Epithelial cell of proximal tubule (primary cell): ENCODE data around the gene KLHDC7B. TPM values are rescaled to one million over a fixed set of nuclear protein-coding genes. Genes with fewer than 3 reads are reported as not detected.

Source experiments
- DNase-seq: peaks from one replicate; pipeline ENCODE4 v3.0.0-alpha.2; 2011; ENCODE audit warnings: low read depth
- H3K4me3 ChIP-seq: 2 replicates; pipeline ENCODE4 v1.5.1; 2011; ENCODE audit warnings: low read depth, mild to moderate bottlenecking, low read length
- total RNA-seq: library from RNA; depleted of rRNA; stranded (reverse); fragments of >200 nt; gene quantifications from 2 replicates; pipeline ENCODE4 v1.2.3, GENCODE V29; 2015
- TF ChIP-seq, protein P1 (sequence below): conservative IDR thresholded peaks from 2 replicates; pipeline ENCODE4 v1.5.1; 2012; ENCODE audit warnings: low read depth, mild to moderate bottlenecking, low read length

Gene KLHDC7B
- total RNA-seq, 1 donor from 2014 or later = not detected

DNA sequence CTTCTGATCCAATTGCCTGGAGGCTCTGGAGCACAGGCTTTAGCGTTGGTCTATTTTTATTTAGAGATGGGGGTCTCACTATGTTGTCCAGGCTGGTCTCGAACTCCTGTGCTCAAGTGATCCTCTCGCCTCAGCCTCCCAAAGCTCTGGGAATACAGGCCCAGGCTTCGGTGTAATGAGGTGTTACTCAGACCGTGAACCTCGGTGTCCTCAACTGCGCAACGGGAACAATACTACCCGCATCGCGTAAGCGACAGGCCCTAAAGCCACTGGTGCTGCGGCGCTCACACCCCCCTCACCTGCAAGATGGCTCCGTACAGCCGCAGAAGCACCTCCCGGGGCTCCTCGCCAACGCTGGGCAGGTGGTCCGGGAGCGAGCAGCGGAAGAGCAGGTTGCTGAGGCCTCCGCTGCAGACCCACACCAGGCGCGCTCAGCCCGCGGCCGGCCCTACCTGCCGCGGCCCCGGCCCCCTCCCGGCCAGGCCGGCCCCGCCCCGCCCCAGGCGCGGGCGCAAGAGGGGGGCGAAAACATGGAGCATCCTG, 36.3 kb downstream of the KLHDC7B start:
- DNase-seq = no peak
- TF ChIP-seq, protein P1, sequence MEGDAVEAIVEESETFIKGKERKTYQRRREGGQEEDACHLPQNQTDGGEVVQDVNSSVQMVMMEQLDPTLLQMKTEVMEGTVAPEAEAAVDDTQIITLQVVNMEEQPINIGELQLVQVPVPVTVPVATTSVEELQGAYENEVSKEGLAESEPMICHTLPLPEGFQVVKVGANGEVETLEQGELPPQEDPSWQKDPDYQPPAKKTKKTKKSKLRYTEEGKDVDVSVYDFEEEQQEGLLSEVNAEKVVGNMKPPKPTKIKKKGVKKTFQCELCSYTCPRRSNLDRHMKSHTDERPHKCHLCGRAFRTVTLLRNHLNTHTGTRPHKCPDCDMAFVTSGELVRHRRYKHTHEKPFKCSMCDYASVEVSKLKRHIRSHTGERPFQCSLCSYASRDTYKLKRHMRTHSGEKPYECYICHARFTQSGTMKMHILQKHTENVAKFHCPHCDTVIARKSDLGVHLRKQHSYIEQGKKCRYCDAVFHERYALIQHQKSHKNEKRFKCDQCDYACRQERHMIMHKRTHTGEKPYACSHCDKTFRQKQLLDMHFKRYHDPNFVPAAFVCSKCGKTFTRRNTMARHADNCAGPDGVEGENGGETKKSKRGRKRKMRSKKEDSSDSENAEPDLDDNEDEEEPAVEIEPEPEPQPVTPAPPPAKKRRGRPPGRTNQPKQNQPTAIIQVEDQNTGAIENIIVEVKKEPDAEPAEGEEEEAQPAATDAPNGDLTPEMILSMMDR = no peak
- peak overlapping the region; percentile 86 for H3K4me3 ChIP-seq

DNA sequence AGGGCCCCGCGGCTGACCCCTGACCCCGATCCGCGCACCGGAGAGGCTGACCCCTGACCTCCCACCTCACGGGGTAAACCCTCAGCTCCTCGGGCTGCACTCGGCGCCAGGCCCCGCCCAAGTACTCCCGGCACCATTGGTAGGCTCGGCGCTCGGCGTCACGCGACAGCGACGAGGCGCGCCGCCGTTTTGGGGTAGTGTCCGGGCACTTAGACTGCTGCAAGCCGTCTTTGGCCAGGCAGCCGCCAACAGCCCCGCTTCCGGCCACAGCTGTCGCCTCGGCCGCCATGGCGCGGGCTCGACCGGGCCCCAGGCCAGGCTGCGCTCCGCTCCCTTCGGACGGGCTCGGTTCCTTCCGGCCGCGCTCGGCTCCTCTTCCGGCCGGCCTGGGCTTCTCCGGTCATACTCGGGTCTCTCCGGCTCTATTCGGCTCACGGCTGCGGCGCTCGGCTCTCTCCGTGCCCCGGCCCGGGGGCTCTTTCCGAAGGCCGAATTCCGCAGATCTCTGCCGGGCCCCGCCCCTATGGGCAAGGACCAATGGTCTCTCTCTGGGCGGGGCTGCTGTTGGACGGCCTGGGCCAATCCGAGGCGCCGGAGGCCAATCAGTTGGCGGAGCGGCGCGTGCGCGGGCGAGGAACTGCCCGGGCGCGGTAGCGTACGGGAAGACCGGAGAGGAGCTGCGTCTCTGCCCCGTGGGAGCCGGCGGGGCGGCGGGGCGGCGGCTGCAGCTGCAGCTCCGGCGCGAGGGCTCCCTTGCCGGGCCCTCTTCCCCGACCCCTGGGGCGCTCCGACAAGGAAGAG, 37.0 kb downstream of the KLHDC7B start, which contains the start of gene CHKB:
Gene CHKB (minus strand): TSS at position 357 of the 801 bp plus-strand sequence. CDS start 68 bp downstream, at position 289.
- peak within 1 kb of the TSS; percentile 86 for H3K4me3 ChIP-seq
- TF ChIP-seq, protein P1 = no peak
- DNase-seq = peak; percentile 68

DNA sequence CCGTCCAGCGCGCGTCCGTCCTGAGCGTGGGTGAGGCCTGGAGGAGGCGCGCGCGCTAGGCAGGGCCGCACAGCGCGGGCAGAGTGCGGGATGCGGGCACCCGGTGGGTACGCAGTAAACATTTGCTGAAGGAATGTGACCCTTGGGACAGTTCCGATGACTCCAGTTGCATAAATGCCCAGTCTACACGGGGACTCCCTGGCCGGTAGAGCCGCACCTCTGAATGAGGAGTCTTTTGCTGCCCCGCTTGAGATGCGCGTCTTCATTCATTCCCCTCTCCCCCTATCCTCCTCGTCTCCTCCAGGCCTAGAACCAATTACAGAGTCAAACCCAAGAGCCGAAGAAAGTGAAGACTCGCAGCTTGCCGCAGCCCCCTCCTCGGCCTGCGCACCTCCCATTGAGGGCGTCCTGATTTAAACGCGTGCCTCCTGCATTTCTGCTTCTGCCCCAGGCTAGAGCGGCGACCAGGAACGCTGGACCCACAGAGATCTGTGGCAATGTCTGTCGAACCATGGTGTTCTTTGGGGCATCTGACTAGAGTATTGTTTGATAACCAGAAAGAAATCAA, 37.7 kb downstream of the KLHDC7B start:
- TF ChIP-seq, protein P1 = peak; percentile 30
- DNase-seq = no peak
- H3K4me3 ChIP-seq = peak overlapping the region; percentile 86

DNA sequence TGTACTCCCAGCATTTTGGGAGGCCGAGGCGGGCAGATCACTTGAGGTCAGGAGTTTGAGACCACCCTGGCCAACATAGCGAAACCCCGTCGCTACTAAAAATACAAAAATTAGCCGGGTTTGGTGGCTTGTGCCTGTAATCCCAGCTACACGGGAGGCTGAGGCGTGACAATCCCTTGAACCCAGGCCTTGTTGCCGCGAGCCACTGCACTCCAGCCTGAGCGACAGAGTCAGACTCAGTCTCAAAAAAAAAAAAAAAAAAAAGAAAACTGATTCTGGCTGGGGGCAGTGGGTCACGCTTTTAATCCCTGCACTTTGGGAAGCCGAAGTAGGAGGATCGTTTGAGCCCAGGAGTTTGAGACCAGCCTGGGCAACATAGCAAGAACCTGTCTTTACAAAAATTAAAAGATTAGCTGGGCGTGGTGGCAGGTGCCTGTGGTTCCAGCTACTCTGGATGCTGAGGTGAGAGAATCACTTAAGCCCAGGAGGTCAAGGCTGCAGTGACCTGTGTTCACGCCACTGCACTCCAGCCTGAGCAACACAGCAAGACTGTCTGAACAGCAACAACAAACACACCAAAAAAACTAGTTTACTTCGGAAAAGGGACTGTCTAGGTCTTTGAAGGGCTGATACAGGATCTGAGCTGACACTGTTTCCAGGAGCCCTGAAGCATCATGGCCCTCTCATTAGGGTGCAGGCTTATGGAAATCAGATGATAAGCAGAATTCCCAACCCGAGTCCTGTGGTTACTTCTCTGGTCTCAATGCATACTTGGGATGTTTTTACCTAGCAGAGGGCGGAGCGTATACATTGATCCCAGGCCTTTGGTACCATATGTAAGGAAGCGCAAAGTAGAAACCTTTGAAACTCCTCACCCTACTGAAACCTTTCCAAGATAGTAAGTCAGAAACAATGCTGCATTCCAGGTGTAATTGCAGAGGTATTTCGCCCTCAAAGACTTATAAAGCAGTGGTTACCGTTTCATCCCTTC, 38.7 kb downstream of the KLHDC7B start:
- TF ChIP-seq, protein P1 = no peak
- H3K4me3 ChIP-seq = no peak overlapping the region

DNA sequence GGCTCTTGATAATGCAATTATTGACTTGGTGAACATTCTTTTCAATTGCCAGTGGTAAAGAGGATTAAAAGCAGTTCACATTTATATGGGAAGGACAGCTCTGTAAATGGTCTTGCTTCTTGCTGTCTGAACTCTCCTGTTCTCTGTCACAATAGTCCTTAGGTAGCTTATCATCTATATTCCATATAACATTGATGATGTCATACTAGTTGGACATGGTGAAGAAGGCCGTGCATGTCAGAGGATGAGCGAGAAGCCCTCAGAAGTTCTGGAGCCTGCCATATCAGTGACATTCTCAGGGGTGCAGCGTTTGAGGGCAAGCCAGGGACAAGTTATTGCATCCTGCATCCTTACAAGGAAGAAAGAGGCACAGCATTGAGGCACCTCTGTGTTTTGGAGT, 39.5 kb downstream of the KLHDC7B start:
- DNase-seq = no peak
- TF ChIP-seq, protein P1 = no peak
- no peak overlapping the region for H3K4me3 ChIP-seq

More for the DNA sequence above, 38.7 kb downstream of the KLHDC7B start:
- no peak for DNase-seq

DNA sequence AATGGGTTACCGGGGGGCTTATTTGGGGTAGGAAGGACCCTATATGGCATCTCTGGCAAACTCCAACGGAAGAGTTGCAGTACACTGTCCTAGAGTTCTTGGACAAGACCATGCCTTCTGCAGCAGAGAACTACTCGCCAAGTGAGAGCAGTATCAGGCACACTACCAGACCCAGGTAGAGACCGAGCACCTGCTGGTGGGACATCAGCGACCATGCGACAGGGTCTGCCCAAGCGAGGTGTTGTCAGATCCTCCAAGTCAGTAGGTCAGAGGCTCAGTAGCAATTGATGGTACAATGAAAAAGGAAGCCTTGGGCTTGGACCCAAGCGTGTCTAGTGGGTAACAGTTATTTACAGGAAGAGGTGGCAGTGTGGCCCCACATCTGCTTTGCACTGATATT, 40.1 kb downstream of the KLHDC7B start:
- no peak overlapping the region for H3K4me3 ChIP-seq

More for the DNA sequence above, 40.1 kb downstream of the KLHDC7B start:
- TF ChIP-seq, protein P1 = no peak
- DNase-seq = no peak
